Measurements from ENCODE around the gene HSPA4L.

HSPA4L gene

GRCh38 chr4:127880763-127881562 is 98.8 kb downstream of the HSPA4L start, which contains the start of gene PLK4:
Gene PLK4, plus strand, starts transcription at chr4:127880893. Its CDS starts 242 bp downstream, at chr4:127881135.
- ATAC-seq (peak; percentile 98), DNase-seq (peak; percentile 95 to 98)
- H3K4me3 Mint-ChIP-seq: peak within 1 kb of the TSS; percentile 99 to 100
- H3K9me3 Mint-ChIP-seq: no peaks in the 10 kb centered on the region
- peaks cover 31% of the 10 kb centered on the region for H3K4me1 Mint-ChIP-seq
- H3K27ac Mint-ChIP-seq: peak within 1 kb of the TSS; percentile 98 to 100
- no peaks in the 10 kb centered on the region for H3K27me3 Mint-ChIP-seq

GRCh38 chr4:127881563-127881864 is 99.4 kb downstream of the HSPA4L start:
- peak; percentile 39 for ATAC-seq
- DNase-seq: no peak
- no peaks in the 10 kb centered on the region for H3K27me3 Mint-ChIP-seq
- H3K4me3 Mint-ChIP-seq: peak overlapping the region; percentile 99 to 100
- no peaks in the 10 kb centered on the region for H3K9me3 Mint-ChIP-seq
- peak overlapping the region; percentile 98 to 100 for H3K27ac Mint-ChIP-seq
- H3K4me1 Mint-ChIP-seq: peaks cover 31% of the 10 kb centered on the region

- Mint-ChIP-seq H3K4me3 (no peak overlapping the region), H3K27ac (peak overlapping the region in 1 of 2 donors; percentile 63), H3K27me3 (no peaks in the 10 kb centered on the region), H3K4me1 (no peaks in the 10 kb centered on the region), H3K9me3 (no peaks in the 10 kb centered on the region)
- DNase-seq (no peak), ATAC-seq (no peak)
Measured at GRCh38 chr4:127888559-127888958, 106.4 kb downstream of the HSPA4L start.

GRCh38 chr4:127889903-127890302 is 107.8 kb downstream of the HSPA4L start:
- no peaks in the 10 kb centered on the region for H3K27me3 Mint-ChIP-seq
- H3K27ac Mint-ChIP-seq: no peak overlapping the region
- no peak for DNase-seq
- H3K4me1 Mint-ChIP-seq: no peaks in the 10 kb centered on the region
- H3K9me3 Mint-ChIP-seq: no peaks in the 10 kb centered on the region
- ATAC-seq: no peak
- H3K4me3 Mint-ChIP-seq: no peak overlapping the region

Measured in stimulated activated naive CD8-positive, alpha-beta T cell treated with anti-CD3 and anti-CD28 coated beads, Interleukin-15, amount 100 ng/mL, for 72 hours (primary cell).